ENCODE results near the gene CCDC170.
"Not testable (repeated sequence)": the region's sequence is repeated elsewhere in the genome, so short reads cannot be mapped to it uniquely, and the experiment has no call there.

CCDC170 gene

GRCh38 chr6:151512481-151512880 lies 18.7 kb downstream of the CCDC170 start:
- Histone ChIP-seq H3K4me2 (ENCODE audit: low read length) (no peak overlapping the region), H3K27me3 (ENCODE audit: control insufficient read depth, insufficient read depth, low read length) (no peaks in the 10 kb centered on the region), H2AFZ (no peak overlapping the region), H3K27ac (no peak overlapping the region), H3K9ac (no peak overlapping the region), H3K4me3 (ENCODE audit: low read depth, low read length) (no peak overlapping the region), H3K36me3 (ENCODE audit: control insufficient read depth, insufficient read depth, low read length) (no peaks in the 10 kb centered on the region), H3K4me1 (no peaks in the 10 kb centered on the region), H3K79me2 (no peaks in the 10 kb centered on the region), H3K9me3 (ENCODE audit: control insufficient read depth, low read length) (no peaks in the 10 kb centered on the region)
- TF ChIP-seq CTCF (IDR thresholded peaks at IDR 0.05) = no peak

- Histone ChIP-seq H3K4me1 (no peaks in the 10 kb centered on the region), H3K27ac (no peak overlapping the region), H3K36me3 (ENCODE audit: control insufficient read depth, insufficient read depth, low read length) (no peaks in the 10 kb centered on the region), H3K79me2 (no peaks in the 10 kb centered on the region), H3K9me3 (ENCODE audit: control insufficient read depth, low read length) (no peaks in the 10 kb centered on the region), H3K4me3 (ENCODE audit: low read depth, low read length) (no peak overlapping the region), H3K27me3 (ENCODE audit: control insufficient read depth, insufficient read depth, low read length) (no peaks in the 10 kb centered on the region), H3K9ac (no peak overlapping the region), H3K4me2 (ENCODE audit: low read length) (no peak overlapping the region), H2AFZ (no peak overlapping the region)
- no peak for TF ChIP-seq CTCF (IDR thresholded peaks at IDR 0.05)
Measured at GRCh38 chr6:151514000-151514730, 20.3 kb downstream of the CCDC170 start.

- H3K9me3 ChIP-seq (ENCODE audit: control insufficient read depth, low read length); H3K27ac ChIP-seq; H3K9ac ChIP-seq: not testable (repeated sequence)
Measured at GRCh38 chr6:151518992-151519391, 25.2 kb downstream of the CCDC170 start.

GRCh38 chr6:151523034-151523433 lies 29.2 kb downstream of the CCDC170 start:
- no peak overlapping the region for H2AFZ ChIP-seq
- no peaks in the 10 kb centered on the region for H3K36me3 ChIP-seq (ENCODE audit: control insufficient read depth, insufficient read depth, low read length)
- H3K4me3 ChIP-seq (ENCODE audit: low read depth, low read length) = no peak overlapping the region
- H3K9me3 ChIP-seq (ENCODE audit: control insufficient read depth, low read length) = no peaks in the 10 kb centered on the region
- no peak overlapping the region for H3K9ac ChIP-seq
- no peaks in the 10 kb centered on the region for H3K79me2 ChIP-seq
- no peak overlapping the region for H3K27ac ChIP-seq
- H3K27me3 ChIP-seq (ENCODE audit: control insufficient read depth, insufficient read depth, low read length) = no peaks in the 10 kb centered on the region
- no peak for TF ChIP-seq CTCF (IDR thresholded peaks at IDR 0.05)
- no peak overlapping the region for H3K4me2 ChIP-seq (ENCODE audit: low read length)
- H3K4me1 ChIP-seq = no peaks in the 10 kb centered on the region

More at GRCh38 chr6:151518992-151519391, 25.2 kb downstream of the CCDC170 start:
- H3K36me3 ChIP-seq (ENCODE audit: control insufficient read depth, insufficient read depth, low read length); H3K79me2 ChIP-seq; H3K4me3 ChIP-seq (ENCODE audit: low read depth, low read length); H3K4me2 ChIP-seq (ENCODE audit: low read length); H2AFZ ChIP-seq; H3K4me1 ChIP-seq; H3K27me3 ChIP-seq (ENCODE audit: control insufficient read depth, insufficient read depth, low read length): not testable (repeated sequence)

GRCh38 chr6:151524059-151524458 lies 30.2 kb downstream of the CCDC170 start:
- Histone ChIP-seq H3K4me1 (no peaks in the 10 kb centered on the region), H3K27ac (no peak overlapping the region), H3K27me3 (ENCODE audit: control insufficient read depth, insufficient read depth, low read length) (no peaks in the 10 kb centered on the region), H3K36me3 (ENCODE audit: control insufficient read depth, insufficient read depth, low read length) (no peaks in the 10 kb centered on the region), H2AFZ (no peak overlapping the region), H3K9ac (no peak overlapping the region), H3K4me3 (ENCODE audit: low read depth, low read length) (no peak overlapping the region), H3K79me2 (no peaks in the 10 kb centered on the region), H3K9me3 (ENCODE audit: control insufficient read depth, low read length) (no peaks in the 10 kb centered on the region), H3K4me2 (ENCODE audit: low read length) (no peak overlapping the region)
- TF ChIP-seq CTCF (IDR thresholded peaks at IDR 0.05) = no peak
